Cardiac fibroblast (primary cell): ENCODE measurements around the gene INAFM1.
A peak's percentile ranks its signal among the peaks of the same experiment; 100 is the strongest.
"Not testable (repeated sequence)": the region's sequence is repeated elsewhere in the genome, so short reads cannot be mapped to it uniquely, and the experiment has no call there.

Source experiments
- DNase-seq, 2 donors: peaks; one replicate each; pipeline versions ENCODE4 v3.0.0 to v3.0.0-alpha.2; 2010; ENCODE audit warnings: low read depth in 2 of 2
- H3K4me3 ChIP-seq, 2 donors: replicated peaks in 1 of 2; 1 replicate in 1 of 2; 2 replicates in 1 of 2; pipeline ENCODE4 v1.5.1; 2011; ENCODE audit warnings: low read depth in 2 of 2, low read length in 2 of 2, mild to moderate bottlenecking in 2 of 2, moderate library complexity in 1 of 2
- CTCF ChIP-seq: IDR thresholded peaks from one replicate; pipeline ENCODE4 v1.5.1; 2011; ENCODE audit warnings: low read depth, mild to moderate bottlenecking, low read length, inconsistent platforms

Gene INAFM1

DNA sequence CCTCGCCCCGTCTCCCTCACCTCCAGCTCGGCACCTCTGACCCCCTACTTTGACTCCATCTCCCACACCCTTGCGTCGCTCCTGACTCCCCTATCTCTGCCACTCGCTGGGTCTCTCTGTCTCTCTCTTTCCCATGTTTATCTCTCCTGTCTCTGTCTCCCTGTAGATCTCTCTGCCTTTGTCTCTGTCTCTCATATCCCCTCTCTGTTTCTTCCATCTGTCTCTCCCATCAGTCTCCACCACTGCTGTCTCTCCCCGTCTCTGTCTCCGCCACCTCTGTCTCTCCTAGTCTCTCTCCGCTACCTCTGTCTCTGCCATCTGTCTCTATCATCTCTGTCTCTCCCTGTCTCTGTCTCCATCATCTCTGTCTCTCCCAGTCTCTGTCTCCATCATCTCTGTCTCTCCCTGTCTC, 31.3 kb upstream of the INAFM1 start:
- no peak for TF ChIP-seq CTCF
- peak overlapping the region; percentile 27 to 53 for H3K4me3 ChIP-seq
- peak in 1 of 2 donors; percentile 6 for DNase-seq

DNA sequence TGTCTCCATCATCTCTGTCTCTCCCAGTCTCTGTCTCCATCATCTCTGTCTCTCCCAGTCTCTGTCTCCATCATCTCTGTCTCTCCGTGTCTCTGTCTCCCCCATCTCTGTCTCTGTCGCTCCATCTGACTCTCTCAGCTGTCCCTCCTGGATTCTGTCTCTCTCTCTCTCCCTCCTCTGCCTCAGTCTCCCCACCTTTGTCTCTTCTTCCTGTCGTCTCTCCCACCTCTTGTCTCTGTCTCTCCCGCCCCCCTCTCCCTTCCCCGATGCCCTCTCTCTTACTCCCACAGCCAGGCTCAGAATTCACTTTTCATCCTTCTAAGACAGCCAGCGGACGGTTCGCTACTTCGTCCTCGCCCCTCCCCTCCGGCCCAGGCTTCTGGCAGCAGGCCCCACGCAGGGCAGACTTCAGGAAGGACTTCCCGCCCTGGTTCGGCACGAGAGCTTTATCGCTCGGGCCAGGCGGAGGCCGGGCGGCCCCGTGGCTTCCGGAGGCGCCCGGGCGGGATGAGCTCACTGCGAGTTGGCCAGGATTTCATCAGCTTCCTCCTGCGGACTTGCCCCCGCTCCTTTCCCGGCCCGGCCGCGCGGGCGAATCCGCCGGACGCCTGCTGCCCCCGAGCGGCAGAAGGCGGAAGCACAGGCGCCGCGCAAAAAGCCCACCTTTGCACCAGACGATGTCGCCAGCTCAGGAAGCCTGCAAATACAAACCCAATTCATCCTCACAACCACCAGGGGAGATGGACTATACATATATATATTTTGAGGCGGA, 30.7 kb upstream of the INAFM1 start:
- TF ChIP-seq CTCF, result peak; percentile 76
- peak; percentile 98 to 99 for DNase-seq
- peak overlapping the region; percentile 27 to 53 for H3K4me3 ChIP-seq

DNA sequence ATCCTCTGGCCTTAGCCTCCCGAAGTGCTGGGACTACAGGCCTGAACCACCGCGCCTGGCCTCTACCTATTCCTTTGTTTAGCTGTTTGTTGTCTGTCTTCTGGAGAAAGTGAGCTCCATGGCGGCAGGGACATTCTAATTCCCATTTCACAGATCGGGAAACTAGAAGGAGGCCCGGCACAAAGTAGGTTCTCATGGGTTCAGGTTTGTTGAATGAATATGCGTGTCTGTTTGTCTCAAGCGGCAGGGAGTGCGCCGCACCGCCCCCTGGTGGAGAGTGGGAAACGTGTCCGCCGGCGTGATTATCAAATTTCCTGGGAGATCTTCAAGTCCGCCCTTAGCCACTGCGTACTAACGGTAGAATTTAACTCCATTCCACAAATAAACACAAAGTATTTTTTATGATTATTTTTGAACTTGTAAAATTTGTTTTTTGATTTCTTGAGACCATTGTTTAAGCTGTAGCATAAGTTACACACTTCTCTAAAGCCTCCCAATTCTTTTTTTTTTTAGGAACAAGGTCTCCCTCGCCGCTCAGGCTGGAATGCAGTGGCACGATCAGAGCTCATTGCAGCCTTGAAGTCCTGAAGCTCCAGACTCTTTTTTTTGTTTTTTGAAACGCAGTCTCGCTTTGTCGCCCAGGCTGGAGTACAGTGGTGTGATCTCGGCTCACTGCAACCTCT, 27.2 kb upstream of the INAFM1 start:
- no peak overlapping the region for H3K4me3 ChIP-seq
- DNase-seq, result peak; percentile 86 to 87
- TF ChIP-seq CTCF, result peak; percentile 89

GRCh38 chr19:47253016-47253415, 21.7 kb upstream of the INAFM1 start:
- DNase-seq, H3K4me3 ChIP-seq: not testable (repeated sequence)

GRCh38 chr19:47253467-47253881, 21.2 kb upstream of the INAFM1 start:
- TF ChIP-seq CTCF, result no peak
- peak; percentile 71 to 85 for DNase-seq
- no peak overlapping the region for H3K4me3 ChIP-seq

DNA sequence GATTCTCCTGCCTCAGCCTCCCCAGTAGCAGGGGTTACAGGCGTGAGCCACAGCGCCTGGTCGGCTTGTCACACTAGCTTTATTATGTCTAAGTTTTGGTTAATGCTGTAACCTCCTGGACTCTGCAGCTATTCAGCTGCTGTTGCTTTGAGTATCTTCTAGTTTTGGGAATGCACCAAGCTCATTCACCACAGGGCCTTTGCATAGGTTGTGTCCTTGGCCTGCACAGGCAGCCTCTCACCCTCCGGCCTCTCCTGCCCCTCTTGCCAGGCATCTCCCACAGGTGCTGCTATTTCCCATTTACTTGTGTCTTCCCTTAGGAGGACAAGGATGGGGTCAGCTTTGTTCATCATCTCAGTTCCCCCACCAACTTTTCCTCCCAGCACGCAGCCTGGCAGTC, 20.7 kb upstream of the INAFM1 start:
- H3K4me3 ChIP-seq, result no peak overlapping the region
- no peak for DNase-seq
- no peak for TF ChIP-seq CTCF

DNA sequence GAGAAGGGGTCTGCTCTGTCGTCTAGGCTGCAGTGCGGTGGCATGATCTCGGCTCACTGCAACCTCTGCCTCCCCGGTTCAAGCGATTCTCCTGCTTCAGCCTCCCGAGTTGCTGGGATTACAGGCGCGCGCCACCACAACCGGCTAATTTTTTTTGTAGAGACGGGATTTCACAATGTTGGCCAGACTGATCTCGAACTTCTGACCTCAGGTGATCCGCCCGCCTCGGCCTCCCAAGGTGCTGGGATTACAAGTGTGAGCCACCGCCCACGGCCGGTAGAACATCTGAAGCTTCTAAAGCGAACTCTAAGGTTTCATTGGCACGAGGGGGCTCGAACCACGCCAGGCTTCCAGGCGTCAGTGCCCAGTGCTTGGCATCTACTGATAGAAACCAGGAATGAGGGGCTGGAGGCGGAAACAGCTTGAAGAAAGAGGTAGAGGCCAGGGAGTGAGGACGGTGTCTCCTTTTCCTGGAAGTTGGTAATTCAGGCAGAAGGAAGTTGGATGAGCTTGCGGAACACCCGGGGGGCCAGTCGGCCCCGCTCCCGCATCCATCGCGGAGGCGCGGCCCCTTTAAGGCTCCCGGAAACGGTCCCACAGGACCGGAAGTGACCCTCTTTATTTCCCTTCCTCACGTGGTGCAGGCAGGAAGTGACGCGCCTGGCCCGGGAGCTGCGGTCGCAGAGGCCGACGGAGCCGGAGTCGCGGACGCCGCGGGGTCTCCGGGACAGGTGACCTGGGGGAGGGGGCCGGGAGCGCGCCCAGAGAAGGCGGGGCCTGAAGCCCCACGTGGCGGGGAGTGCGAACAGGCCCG, 18.6 kb upstream of the INAFM1 start, which contains the start of gene CCDC9:
CCDC9 (plus strand) TSS at position 647 of the 814 bp plus-strand sequence. CDS start 1,876 bp downstream, outside the sequence.
- TF ChIP-seq CTCF, result no peak
- peak; percentile 96 to 98 for DNase-seq
- peak within 1 kb of the TSS; percentile 60 to 65 for H3K4me3 ChIP-seq
